ENCODE data around the gene TGM6.

- TF ChIP-seq CTCF (IDR thresholded peaks at IDR 0.05; ENCODE audit: insufficient read depth, low read length) (no peak), POLR2AphosphoS5 (IDR thresholded peaks at IDR 0.05; ENCODE audit: low read depth) (no peak), GABPA (IDR thresholded peaks at IDR 0.05; ENCODE audit: low read depth) (no peak), REST (IDR thresholded peaks at IDR 0.05; ENCODE audit: insufficient replicate concordance, low read depth) (no peak), SPI1 (IDR thresholded peaks at IDR 0.05; ENCODE audit: borderline replicate concordance, low read depth) (no peak)
Measured at GRCh38 chr20:2480381-2480780, 99.7 kb downstream of the TGM6 start.

Measured in HL-60 (cell line).